ENCODE results near the gene COPZ2.

- TF ChIP-seq CTCF (conservative IDR thresholded peaks at IDR 0.05; ENCODE audit: low read length) (no peak), EZH2phosphoT487 (IDR thresholded peaks at IDR 0.05; ENCODE audit: borderline replicate concordance) (no peak)
Measured at GRCh38 chr17:48045316-48046001, 7.9 kb upstream of the COPZ2 start.

Data from Loucy (cell line).